ENCODE results near the gene DYSF.

- TF ChIP-seq CTCF (IDR thresholded peaks at IDR 0.05) = no peak
- no peak for TF ChIP-seq ZFX (IDR thresholded peaks at IDR 0.05; ENCODE audit: borderline replicate concordance)
These were observed 167.5 kb downstream of the DYSF start for GRCh38 chr2:71620851-71621251.

Data from 22Rv1 (cell line).